Measurements from ENCODE around the gene NCKAP5.

Gene NCKAP5

DNA sequence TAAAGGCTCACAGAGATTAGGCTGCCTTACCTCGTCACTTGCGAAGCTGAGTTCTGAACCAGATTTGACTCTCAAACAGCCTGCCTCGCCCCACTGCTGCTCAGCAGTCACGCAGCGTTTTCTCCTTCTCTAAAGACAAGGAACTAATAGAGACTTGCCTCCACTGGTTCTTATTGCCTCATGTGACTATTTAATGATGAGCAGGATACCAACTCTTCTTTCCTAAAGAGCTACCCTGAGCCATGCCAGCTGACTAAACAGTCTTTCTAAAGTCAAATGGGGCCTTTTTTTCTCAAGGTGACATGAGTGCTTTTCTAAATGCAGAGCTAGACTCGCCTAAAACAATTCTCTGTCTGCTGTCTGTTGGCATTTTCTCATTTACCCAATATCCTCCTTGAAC, 147.5 kb downstream of the NCKAP5 start:
- no peak for DNase-seq

DNA sequence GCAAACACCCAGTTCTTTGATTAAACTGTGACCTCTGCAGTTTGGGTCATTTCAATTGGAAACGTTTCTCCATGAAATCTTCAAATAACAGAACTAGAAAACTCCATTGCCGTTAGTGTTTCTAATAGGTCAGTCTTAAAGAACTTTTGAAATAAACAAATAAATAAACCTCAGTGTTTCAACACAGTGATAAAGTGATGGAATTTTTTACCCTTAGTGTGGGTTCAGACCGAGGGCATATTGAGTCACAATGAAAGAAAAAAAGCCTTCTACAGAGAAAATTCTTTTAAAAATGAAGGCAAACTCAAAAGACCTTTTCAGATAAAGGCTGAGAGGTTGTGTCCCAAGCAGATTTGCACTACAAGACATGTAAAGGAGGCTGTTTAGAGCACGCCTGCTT, 149.6 kb downstream of the NCKAP5 start:
- DNase-seq: no peak

DNA sequence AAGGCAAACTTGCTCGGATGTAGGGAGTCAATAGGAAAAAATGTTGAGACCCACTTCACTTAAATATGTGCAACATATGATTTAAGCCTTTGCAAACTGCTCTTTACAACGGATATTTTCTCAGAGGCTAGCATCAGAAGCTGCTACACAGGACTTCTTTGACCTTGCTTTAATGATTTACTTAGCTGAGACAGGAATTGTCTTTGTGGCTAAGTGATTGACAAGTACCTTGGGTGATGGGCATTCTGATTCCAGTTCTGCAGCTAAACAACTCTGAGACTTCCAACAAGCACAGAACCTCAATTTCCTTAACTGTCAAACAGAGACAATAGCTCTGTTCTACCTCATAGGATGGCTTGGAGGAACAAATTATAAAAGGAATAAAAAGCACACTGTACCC, 150.2 kb downstream of the NCKAP5 start:
- DNase-seq: no peak

DNA sequence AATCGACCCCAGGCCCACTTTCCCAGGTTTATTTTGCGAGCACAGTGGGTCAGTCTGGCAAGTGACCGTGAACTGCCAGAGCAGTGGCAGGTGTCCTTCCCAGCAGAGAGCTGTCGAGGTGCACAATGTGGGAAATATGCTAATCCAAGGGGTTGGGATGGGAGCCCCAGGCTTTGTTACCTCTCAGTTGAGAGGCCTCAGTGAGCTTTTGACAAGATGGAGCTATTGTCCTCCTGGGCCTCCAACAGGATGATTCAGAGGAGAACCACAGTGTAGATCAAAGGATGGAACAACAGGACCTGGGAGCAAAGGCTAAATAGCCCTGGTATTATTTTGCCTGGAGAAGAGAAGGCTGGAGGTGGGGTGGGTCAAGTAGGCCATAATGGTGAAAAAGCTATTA, 150.8 kb downstream of the NCKAP5 start:
- DNase-seq: no peak

DNA sequence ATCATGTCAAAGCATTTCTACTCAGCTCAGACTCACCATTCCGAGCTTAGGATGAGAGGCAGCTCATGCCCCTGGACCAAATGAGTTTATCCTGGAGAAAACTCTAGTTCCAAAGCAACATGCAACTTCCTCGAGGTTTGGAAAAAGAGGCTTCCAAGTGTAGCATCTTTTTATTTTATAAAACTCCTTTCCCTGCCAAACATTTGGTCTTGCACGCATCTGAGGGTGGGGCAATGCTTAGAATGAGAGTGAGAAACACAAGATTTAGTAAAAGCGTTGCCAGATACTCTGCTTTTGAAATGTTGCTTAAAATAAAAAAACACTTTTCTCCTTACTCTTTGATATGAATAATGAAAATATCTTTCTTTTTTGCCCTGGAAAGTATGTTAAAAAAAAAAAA, 151.5 kb downstream of the NCKAP5 start:
- no peak for DNase-seq

DNA sequence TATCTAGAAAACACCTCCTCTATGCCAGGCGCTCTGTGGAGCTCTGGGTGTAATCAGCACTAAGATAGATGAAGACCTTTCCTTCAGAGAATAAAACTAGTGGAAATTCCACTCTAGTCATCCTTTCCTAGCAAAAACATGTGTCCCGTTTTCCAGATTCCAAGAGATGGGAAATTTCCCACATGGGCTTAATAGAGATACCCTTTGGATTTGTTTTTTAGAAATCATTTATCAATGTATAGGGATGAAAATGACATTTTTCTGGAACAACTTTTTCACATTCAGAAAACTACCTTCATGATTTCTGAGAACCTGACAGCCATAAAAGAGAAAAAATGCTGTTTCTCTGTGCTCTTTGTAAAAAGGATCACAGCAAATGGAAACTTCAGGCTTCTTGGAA, 152.1 kb downstream of the NCKAP5 start:
- no peak for DNase-seq

DNA sequence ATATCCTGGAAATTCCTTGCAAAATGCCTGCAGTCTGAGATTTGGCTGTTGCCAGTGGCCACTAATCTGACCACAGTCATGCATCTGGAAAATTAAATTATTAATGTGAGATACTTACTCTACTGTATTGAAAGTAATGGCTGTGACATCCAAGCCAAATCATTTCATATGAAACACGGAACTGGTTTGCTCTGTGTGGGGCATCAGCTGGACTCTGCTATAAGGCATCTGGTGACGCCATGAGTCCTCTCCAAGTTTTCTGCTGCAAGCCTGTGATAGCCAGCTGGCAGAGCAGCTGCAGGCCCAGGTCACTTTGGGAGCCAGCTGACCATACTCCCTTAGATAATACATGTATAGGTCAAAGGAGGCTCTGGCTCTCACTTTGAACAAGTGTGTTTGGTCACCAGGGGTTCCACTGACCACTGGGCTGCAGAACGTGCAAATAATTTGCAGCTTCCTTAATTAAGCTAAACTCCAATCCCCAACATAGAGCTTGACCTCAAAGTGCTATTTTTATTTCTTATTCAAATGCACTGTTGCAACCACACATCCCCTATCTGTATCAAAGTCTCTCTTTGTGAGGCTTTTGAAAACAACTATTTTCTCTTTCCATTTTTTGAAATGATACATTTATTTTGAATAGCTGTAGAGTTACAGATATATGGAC, 152.9 kb downstream of the NCKAP5 start:
- DNase-seq: no peak

GRCh38 chr2:133414486-133415209, 153.6 kb downstream of the NCKAP5 start:
- DNase-seq: no peak

GRCh38 chr2:133413863-133414262, 154.4 kb downstream of the NCKAP5 start:
- no peak for DNase-seq

DNA sequence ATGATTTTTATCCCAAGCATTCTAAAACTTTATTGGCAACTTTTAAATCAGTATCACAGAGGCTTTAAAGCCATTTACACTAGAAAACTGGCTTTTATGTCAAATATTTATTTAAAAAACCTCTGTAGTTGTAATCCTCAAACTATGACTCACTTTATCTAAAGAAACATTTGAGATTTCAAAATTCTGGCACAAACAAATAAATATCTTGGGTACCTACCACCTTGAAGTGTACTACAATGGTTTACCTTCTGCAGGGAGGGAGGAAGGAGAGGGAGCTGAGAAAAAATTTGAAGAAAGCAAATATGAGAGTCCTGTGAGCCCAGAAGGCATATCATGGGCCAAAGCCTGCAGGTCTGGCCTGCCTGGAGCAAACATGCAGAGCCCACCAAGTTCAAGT, 155.6 kb downstream of the NCKAP5 start:
- no peak for DNase-seq

- no peak for DNase-seq
Measured at GRCh38 chr2:133411857-133412256, 156.4 kb downstream of the NCKAP5 start.

DNA sequence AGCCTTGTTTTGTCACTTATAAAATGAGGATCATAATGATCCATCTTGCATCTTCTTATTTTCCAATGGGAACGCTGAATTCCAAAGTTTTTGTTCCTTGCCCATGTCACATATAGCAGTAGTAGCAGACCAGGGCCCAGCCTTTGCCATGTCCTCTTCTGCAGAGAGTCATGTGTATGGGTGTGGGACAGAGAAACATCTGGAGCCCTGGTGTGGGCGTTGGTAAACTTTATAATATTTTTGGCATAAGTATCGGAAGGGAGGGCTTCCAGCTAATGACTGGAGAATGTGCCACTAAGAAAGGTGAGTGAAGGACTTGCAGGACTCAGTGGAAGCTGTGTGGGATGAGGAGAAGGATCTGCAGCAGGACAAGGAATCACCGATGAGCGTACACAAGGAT, 157.2 kb downstream of the NCKAP5 start:
- DNase-seq: no peak

- DNase-seq: no peak
Measured at GRCh38 chr2:133409581-133410285, 158.5 kb downstream of the NCKAP5 start.

- DNase-seq: no peak
Measured at GRCh38 chr2:133408671-133409070, 159.6 kb downstream of the NCKAP5 start.

DNA sequence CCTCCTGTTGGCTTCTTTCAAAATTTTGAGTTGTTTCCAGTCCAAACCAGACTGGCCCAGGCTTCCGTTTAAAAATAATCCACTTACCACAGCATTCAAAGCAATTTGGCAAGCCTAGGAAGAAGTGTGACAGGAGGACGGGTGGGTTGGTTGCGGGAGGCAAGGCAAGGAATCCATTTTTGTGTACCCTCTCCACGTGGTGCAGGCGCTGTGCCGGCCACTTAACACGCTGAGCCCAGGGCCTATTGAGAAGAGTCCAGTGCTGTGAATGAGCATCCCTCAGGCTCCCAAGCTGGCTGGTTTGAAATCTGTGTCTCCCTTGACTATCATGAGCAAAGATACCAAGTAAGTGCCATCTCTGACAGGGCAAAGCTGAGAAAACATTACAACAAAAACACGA, 160.9 kb downstream of the NCKAP5 start:
- DNase-seq: no peak

- no peak for DNase-seq
Measured at GRCh38 chr2:133405252-133405651, 163.0 kb downstream of the NCKAP5 start.

DNA sequence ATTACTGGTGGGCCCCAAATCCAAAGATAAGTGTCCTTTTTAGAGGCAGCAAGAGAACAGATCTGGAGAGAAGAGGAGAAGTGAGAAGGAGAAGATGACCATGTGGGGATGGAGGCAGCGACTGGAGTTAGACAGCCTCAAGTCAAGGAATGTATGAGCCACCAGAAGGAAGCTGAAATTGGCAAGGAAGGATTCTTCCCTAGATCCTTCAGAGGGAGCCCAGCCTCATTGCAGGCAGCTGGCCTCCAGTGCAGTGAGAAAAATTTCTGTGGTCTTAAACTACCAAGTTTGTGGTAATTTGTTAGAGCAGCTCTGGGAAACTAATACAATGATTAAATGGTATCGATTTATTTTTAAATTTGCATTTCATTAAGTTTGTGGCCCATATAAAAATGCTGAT, 167.9 kb downstream of the NCKAP5 start:
- DNase-seq: no peak

GRCh38 chr2:133393895-133394294, 174.4 kb downstream of the NCKAP5 start:
- no peak for DNase-seq

DNA sequence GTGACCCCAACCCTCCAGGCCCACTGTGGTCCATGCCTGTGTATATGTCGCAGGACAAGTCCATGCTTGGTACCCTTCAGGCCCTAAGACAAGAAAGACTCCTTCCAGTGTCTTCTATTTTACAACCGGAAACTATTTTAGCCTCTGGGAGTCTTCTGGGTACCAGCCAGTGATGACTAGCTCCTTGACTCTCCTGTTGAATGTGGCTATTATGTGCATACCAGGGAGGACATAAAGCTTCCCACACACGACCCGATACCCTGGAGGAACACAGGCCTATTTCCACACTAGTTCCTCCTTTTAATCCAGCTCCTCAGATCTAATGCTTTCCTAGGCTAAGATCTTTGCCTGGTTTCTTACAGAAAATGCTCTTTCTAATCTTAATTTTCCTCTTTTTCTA, 178.1 kb downstream of the NCKAP5 start:
- no peak for DNase-seq

DNA sequence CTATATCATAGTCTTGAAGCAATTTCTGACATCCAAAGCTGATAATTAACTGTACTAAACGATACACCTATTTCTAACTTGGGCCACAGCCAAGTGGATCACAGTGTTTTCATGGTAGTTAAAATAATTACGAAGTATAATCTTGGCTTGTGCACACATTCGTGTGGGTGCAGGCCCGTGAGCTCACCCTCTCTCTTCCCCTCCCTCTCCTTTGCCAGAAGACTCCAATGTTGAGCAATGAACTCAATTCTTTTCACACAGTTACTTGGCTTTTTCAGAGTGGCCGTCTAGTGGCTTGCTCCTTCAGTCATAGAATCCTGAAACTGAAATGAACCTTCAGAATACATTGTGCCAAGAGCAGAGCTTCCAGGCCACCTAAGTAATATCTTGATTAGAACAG, 178.7 kb downstream of the NCKAP5 start:
- no peak for DNase-seq

GRCh38 chr2:133382566-133382965, 185.7 kb downstream of the NCKAP5 start:
- DNase-seq: no peak

GRCh38 chr2:133380991-133381390, 187.3 kb downstream of the NCKAP5 start:
- no peak for DNase-seq

- DNase-seq: no peak
Measured at GRCh38 chr2:133378928-133379549, 189.2 kb downstream of the NCKAP5 start.

DNA sequence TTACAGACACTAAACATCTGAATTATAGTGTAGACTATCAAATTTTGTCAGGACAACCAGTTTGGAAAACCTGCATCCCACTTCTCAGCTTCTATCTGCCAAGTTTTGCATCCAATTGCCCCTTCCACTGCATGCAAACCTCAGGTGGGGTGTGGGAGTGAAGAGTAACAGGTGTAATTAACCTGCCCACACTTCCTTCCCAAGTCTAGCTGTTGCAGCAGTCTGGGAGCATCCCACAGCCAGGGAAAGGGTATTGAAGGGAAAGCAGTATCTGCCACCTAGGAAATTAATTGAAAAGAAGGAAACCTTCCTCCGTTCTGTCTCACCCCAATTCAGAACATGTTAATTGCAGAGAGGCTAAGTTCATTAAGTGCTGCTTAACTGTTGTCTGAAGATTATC, 189.9 kb downstream of the NCKAP5 start:
- DNase-seq: no peak
